ENCODE data around the gene TSEN2.
"Not testable (repeated sequence)": the region's sequence is repeated elsewhere in the genome, so short reads cannot be mapped to it uniquely, and the experiment has no call there.

The TSEN2 gene

GRCh38 chr3:12507591-12508281 lies 23.5 kb downstream of the TSEN2 start:
- no peak for DNase-seq

GRCh38 chr3:12508291-12508700 lies 24.0 kb downstream of the TSEN2 start:
- no peak for DNase-seq

GRCh38 chr3:12509466-12509865 lies 25.2 kb downstream of the TSEN2 start:
- DNase-seq: no peak

- DNase-seq: no peak
These were observed 28.3 kb downstream of the TSEN2 start for GRCh38 chr3:12512534-12513118.

- DNase-seq: no peak
These were observed 29.6 kb downstream of the TSEN2 start for GRCh38 chr3:12513694-12514446.

- DNase-seq: no peak
These were observed 31.4 kb downstream of the TSEN2 start for GRCh38 chr3:12515631-12516030.

GRCh38 chr3:12516873-12517272 lies 32.6 kb downstream of the TSEN2 start:
- no peak for DNase-seq

GRCh38 chr3:12518261-12519028 lies 34.2 kb downstream of the TSEN2 start:
- DNase-seq: no peak

- DNase-seq: no peak
These were observed 36.7 kb downstream of the TSEN2 start for GRCh38 chr3:12521010-12521409.

- no peak for DNase-seq
These were observed 38.4 kb downstream of the TSEN2 start for GRCh38 chr3:12522721-12523120.

- DNase-seq: no peak
These were observed 43.5 kb downstream of the TSEN2 start for GRCh38 chr3:12527757-12528143.

GRCh38 chr3:12532182-12532581 lies 47.9 kb downstream of the TSEN2 start:
- no peak for DNase-seq

- DNase-seq: no peak
These were observed 52.1 kb downstream of the TSEN2 start for GRCh38 chr3:12536423-12536822.

- DNase-seq: no peak
These were observed 57.3 kb downstream of the TSEN2 start for GRCh38 chr3:12541625-12542024.

- not testable (repeated sequence) for DNase-seq
These were observed 59.2 kb downstream of the TSEN2 start for GRCh38 chr3:12543497-12543896.

- no peak for DNase-seq
These were observed 60.6 kb downstream of the TSEN2 start for GRCh38 chr3:12544652-12545472.

- no peak for DNase-seq
These were observed 61.2 kb downstream of the TSEN2 start, which contains the start of gene MKRN2OS for GRCh38 chr3:12545473-12545791. MKRN2OS (minus strand) TSS chr3:12545499; CDS start chr3:12545464, 35 bp downstream.

GRCh38 chr3:12549971-12550760 lies 65.9 kb downstream of the TSEN2 start:
- DNase-seq: no peak

- DNase-seq: no peak
These were observed 69.7 kb downstream of the TSEN2 start for GRCh38 chr3:12553921-12554391.

GRCh38 chr3:12556314-12556689 lies 72.0 kb downstream of the TSEN2 start:
- no peak for DNase-seq

GRCh38 chr3:12556690-12557472 lies 72.6 kb downstream of the TSEN2 start, which contains the start of gene MKRN2:
MKRN2 (plus strand) TSS chr3:12557087; CDS start chr3:12557151, 64 bp downstream.
- peak; percentile 84 for DNase-seq

All from activated CD8-positive, alpha-beta memory T cell treated with anti-CD3 and anti-CD28 coated beads, Interleukin-2, amount 50 U/mL, for 4 hours (primary cell).